22Rv1 (cell line): ENCODE data around the gene PTCD2.

ENCODE experiments used
- H3K27ac ChIP-seq: fragments of 450-650 bp; 2 replicates; pipeline ENCODE4 v1.5.1; 2017
- ZFX ChIP-seq: fragments of 450-650 bp; IDR thresholded peaks from 2 replicates; pipeline ENCODE4 v1.6.1; 2017; ENCODE audit warnings: antibody characterized with exemption, borderline replicate concordance
- TF ChIP-seq, protein P1 (sequence below): fragments of 450-650 bp; IDR thresholded peaks from 2 replicates; pipeline ENCODE4 v1.5.1; 2017; ENCODE audit warnings: mild to moderate bottlenecking

Gene PTCD2

DNA sequence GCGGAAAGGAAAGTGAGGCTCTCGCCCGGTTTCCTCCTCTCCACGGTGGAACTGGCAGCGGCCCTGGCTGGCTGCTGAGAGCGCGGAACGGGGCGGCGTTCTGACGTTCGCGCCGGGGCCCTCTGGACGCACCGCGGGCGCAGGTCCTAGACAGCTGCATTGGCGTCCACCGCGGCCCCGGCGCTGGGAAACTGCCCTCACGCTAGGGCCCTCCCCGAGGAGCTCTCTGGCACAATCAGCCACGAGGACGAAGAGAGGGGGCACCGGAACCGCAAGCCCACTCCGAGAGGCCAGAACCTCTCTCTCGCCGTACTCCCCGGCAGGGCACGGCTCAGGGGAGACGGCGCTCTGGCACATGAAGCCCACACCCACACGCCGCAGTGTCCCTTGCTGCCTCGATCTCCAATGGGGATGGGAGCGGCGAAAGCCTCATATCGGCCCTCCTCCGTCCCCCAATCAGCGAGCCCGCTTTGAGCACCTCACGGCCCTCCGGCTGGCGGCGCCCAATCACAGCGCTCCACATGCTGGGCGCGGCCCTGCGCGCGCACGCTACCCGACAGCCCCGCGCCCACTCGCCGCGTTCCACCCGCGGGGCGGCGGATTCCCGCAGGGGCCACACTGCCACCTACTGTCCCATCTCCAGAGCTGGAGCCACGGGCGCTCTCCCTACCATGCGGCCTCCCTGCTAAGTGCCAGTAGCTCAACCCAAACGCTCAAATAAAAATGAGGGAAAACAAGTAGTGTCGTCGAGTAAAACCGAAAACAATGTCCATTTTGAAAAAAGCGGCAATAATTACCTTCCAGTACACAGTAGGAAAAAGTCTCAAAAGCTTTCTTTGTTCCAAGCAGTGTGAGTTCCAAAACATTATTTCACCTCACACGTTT, 12.0 kb upstream of the PTCD2 start:
- H3K27ac ChIP-seq, result peak overlapping the region; percentile 92

DNA sequence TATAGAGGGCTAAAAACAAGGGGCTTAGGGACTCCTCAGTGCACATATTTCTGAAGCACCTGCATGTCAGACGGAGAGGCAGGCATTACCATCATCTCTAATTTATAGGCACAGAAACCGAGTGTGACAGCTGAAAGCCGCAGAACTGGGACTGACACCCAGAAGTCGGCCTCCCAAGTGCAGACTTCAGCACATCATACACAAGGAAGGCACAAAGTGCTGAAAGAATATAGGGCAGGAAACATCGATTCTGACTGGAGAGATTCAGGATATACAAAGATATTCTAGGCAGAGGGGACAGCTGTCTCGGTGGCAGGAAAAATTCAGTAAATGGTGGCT, 11.4 kb upstream of the PTCD2 start:
- TF ChIP-seq ZFX, result no peak
- TF ChIP-seq, protein P1, sequence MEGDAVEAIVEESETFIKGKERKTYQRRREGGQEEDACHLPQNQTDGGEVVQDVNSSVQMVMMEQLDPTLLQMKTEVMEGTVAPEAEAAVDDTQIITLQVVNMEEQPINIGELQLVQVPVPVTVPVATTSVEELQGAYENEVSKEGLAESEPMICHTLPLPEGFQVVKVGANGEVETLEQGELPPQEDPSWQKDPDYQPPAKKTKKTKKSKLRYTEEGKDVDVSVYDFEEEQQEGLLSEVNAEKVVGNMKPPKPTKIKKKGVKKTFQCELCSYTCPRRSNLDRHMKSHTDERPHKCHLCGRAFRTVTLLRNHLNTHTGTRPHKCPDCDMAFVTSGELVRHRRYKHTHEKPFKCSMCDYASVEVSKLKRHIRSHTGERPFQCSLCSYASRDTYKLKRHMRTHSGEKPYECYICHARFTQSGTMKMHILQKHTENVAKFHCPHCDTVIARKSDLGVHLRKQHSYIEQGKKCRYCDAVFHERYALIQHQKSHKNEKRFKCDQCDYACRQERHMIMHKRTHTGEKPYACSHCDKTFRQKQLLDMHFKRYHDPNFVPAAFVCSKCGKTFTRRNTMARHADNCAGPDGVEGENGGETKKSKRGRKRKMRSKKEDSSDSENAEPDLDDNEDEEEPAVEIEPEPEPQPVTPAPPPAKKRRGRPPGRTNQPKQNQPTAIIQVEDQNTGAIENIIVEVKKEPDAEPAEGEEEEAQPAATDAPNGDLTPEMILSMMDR, result no peak
- H3K27ac ChIP-seq, result peak overlapping the region; percentile 92

More for the DNA sequence above, 12.0 kb upstream of the PTCD2 start:
- TF ChIP-seq, protein P1, result peak; percentile 96
- no peak for TF ChIP-seq ZFX

DNA sequence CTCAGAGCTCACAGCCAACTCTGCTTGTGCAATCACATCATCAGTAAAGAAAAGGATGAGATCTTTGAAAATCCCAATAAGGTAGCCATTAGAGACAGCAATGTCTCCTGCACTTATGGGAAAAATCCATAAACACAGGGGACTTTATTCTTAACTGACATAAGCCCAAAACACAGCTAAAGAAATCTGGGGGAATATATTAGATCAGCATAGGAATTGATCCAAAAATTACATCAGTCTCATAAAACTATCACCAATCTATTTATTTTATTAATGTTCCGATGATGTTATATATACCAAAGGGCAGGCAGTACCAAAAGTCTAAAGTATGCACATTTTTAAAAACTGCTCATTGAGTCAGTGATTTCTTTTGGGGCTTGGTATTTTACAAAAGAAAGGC, 7.0 kb upstream of the PTCD2 start:
- TF ChIP-seq ZFX, result no peak
- TF ChIP-seq, protein P1, result no peak
- H3K27ac ChIP-seq, result no peak overlapping the region

DNA sequence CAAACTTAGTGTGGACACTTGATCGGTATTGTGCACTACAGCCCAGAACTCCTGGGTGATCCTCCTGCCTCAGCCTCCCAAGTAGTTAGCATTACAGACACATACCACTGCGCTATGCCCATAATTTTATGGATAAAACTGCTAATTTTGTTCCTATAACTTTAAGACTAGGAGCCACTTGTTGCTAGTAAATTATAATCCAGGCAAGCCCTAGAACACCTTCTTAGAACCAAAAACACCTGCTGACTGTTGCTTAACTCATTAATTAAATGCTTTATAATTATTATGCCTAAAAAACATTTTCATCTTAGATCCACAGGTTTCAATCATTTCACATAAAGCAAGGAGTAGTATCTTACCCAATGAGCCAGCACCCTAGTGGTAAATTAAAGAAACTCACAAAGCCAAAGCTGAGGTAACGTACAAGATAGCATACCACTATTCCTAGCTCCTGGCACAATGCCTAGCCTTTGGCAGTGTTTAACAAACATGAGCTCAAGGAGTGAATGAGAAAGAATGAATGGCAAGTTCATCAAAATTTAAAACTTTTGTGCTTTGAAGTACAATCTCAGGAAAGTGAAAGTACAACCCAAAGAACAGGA, 5.5 kb upstream of the PTCD2 start:
- H3K27ac ChIP-seq, result no peak overlapping the region
- no peak for TF ChIP-seq ZFX
- TF ChIP-seq, protein P1, result no peak

DNA sequence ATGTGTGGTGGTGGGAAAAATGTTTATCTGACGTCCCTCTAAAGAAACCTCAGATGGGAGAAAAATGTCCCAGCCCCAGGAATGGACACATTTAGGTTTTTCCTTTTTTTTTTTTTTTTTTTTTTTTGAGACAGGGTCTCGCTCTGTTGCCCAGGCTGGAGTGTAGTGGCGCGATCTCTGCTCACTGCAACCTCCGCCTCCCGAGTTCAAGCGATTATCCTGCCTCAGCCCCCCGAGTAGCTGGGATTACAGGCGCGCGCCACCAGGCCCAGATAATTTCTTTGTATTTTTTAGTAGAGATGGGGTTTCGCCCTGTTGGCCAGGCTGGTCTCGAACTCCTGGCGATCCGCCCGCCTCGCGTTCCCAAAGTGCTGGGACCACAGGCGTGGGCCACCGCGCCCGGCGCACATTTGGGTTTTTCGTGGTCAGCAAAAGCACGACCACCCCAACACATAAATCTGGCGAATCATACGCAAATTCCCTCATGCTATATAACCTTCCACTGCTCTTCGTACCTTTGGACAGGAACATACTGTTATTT, 668 bp upstream of the PTCD2 start:
- peak overlapping the region; percentile 81 for H3K27ac ChIP-seq

DNA sequence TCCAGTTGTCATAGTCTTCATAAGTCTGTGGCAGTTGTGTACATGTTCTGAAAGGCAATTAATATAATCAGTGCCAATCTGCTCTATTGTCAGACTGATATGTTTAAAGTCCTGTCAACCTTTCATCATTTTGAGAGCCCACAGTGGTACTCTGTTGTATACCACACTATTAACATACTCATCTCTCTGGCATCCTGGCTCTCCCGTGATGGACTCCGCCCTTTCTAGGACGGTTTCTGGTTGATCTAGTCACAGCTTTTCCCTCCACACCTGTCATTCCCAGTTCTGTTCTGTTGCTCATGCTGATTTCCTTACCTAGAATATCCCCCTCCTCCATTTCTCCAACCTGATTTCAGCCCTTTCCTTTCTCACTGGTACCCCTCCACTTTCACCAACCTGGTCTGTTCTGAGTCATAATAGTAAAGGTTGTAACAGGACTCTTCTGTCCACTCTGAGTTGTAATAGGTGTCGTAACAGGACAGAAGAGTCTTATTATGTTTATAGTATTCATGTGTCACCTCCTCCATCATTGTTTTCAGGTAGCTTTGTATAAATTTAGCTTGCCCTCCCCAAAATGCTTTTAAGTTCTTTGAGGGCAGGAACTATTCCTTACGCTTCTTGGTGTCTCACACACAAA, 4.1 kb downstream of the PTCD2 start:
- H3K27ac ChIP-seq, result no peak overlapping the region
- TF ChIP-seq, protein P1, result no peak
- TF ChIP-seq ZFX, result no peak

DNA sequence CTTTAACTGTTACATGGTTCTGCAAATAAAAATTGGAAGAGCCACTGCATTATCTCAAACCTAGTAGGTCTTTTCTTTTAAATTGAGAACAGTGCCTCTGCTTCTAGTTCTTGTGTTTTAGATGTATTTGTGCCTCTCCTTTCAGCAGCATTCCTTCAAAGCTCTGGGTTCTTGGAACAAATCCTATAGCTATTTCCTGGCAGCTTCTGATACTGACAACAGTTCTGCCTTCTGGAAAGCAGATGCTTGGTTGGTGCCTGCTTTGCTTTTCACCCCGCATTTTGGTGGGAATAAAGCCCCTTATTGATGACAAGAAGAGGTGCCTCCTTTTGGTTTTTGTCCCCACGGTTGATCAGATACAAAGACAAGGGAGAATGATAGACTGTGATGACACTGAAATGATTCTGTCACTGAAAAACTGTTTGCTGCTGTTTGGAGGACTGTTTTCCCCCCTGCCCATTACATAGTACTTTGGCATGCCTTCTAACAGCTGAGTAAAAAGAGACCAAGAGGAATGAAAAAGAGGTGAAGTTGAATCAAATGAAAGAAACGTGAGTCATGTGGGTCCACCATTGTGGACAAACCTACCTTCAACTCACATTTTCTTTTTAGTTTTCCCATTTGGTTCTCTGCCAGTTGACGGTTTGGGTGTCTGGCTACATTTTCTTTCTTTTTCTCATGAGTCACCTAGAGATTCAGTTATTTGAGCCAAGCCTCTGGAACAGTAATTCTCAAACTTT, 5.6 kb downstream of the PTCD2 start:
- H3K27ac ChIP-seq, result no peak overlapping the region
- TF ChIP-seq, protein P1, result no peak
- TF ChIP-seq ZFX, result no peak
